ENCODE results near the gene KCNN3.

KCNN3 gene

DNA sequence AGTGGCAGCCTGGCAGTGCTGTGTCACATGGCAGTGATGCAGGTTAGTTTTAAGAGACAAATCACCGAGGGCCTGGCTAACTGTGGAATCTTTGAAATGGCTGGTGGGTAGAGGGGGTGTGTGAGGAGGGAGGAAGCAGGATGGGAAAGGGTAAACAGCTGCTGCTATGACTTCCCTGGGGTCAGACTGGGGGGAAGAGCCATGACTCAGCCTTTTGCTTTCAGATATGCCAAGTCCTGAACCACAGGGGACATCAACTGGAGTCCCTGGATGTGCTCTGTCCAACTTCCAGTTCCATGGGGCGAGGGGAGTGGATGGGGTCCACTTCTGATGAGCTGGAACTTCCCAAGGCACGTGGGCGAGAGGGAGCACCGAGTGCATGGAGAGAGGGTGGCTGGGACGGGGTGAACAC lies 141.0 kb downstream of the KCNN3 start:
- DNase-seq (ENCODE audit: low read depth): no peak

DNA sequence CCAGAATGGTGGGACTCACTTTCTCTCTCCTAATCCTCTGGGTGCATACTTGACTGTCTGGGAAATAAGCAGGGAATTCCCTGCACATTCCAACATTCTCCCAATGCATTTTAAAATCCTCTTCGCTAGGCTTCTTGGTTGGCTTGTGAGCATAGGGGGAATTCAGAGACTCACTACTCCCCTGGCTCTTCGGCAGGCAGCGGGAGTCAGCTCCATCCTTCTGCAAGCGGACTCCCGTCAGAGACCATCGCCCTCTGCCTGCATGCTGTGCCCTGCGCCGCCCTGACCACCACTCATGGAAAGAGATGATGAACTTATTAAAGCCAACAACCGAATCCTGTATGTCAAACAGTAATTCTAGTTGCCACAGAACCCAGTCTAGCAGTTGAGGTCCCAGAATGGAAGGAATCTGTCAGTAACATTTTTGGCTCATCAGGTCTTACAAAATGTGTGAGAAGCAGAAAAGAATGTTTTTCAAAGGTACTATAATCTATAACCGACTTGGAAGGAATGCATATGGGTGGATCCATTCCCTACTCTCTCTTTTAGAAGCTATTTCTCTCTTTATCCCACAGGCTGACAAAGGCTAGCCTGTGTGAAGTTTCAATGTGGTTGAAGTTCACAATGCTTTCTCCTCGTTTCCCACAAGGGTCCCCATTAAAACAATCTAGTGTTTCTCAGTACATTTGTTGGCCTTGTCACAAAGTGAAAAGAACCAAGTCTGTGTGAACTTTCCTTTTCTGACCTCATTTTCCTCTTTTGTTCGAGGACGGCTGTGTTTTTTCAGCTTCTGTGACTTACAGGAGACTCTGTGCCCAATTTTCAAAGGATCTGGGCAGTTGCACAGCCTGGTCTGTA lies 143.0 kb downstream of the KCNN3 start:
- no peak for DNase-seq (ENCODE audit: low read depth)

DNA sequence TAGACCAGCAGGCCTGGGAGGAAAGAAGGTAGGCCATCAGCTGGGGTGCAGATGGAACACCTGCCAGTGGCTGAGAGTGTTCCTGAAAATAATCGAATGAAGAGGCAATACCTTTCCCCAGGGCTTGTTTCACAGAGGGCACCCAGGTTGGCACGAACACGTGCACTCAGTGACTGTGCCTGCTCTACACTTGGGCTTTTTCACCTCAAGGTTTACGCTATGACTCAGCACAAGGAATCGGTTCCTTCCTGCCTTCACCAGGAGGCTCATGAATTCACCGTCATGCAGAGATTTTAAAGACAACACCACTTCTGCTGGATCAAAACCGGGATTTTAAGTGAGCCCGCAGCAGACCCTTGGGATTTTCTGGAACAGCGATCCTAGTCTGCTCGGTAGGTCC lies 143.6 kb downstream of the KCNN3 start:
- no peak for DNase-seq (ENCODE audit: low read depth)

GRCh38 chr1:154725865-154726264 lies 144.2 kb downstream of the KCNN3 start:
- DNase-seq (ENCODE audit: low read depth): no peak

DNA sequence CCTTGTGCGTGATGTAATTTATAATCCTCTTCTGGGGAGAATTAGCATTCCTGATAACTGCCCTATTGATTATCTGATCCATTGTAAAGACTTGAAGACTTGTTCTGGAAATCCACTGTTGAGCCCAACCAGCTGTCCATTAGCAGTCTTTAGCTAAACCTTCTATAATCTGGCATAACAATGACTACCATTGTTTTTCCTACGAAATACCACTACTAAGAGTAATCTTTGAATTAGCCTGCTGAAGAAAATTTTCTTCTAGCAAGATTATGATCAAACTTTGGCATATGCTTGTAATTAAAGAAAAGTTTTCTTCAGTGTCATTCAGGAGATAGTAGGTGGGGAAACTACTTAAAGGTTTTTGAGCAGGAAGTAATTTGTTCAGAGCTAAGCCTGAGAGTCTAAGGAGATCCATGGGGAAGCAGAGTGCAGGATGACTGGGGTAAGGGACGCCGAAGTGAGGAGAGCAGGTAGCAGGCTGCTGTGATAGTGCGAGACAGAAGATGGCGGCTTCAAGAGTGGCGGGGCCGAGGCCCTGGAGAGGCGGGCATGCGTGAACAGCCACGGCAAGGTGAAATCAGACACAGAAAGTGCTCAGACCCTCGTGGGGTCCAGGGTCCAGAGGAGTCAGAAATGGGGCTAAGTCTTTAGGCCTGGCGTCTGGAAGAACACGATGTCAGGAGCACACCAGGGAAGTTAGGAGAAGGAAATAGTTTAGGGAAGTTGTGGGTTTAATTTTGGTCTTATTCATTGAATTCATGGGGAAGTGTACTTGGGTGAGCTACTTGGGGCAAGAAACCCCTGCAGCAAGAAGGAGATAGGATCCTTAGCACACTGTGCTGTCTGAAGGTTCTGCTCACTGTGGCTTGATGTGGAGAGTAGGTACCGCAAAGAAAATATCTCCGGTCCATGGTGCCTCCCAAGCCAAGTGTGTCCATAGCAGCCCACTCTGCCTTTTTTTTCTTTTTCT lies 149.5 kb downstream of the KCNN3 start:
- no peak for DNase-seq (ENCODE audit: low read depth)

DNA sequence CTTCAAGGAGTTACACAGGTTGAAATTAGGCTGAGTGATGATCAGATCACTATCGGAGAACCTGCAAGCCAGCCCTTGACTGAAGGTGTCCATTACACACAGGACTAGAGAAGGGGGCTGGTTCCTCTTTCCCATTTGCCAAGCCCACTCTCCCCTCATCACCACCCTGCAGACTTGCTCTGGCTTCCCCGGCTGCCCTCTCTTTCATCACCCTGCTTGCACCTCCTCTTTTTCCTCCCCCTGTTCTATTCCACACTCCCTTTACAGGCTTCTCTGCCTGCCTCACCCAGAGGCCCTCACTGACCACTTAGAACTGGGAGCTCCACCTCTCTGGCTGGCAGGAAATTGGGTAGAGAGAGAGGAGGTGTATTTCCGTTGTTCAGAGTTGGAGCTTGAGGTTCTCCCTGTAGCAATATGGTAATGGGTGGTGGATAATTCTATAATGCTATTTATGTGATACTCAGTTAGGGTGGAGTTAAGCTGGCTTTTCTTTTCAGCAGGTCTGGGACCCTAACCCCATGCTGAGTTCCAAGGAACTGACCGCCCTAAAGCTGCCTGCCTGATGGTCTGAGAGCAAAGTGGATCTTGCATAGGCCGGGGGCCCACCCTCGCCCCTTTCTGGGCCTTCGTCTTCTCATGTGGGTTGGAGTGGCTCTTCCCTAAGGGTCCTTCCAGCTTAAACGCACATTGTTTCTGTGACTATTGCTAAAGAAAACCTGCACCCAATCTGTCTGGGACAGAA lies 150.3 kb downstream of the KCNN3 start:
- no peak for DNase-seq (ENCODE audit: low read depth)

DNA sequence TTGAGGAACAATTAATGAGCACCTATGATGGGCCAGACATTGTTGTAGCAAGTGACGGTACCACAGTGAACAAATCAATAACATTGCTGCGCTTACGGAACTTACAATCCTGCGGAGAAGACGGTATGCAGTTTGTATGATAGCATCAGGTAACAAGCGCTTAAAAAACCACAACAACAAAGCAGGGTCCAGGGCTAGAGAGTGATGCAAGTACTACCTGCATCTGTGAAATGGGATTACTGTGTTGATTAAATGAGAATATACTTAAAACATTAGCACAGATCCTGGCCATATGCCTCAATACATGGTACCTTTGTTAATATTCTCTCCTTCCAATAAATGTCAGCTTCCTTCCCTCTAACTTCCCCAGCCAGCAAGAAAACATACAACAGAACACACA lies 151.5 kb downstream of the KCNN3 start:
- DNase-seq (ENCODE audit: low read depth): no peak

DNA sequence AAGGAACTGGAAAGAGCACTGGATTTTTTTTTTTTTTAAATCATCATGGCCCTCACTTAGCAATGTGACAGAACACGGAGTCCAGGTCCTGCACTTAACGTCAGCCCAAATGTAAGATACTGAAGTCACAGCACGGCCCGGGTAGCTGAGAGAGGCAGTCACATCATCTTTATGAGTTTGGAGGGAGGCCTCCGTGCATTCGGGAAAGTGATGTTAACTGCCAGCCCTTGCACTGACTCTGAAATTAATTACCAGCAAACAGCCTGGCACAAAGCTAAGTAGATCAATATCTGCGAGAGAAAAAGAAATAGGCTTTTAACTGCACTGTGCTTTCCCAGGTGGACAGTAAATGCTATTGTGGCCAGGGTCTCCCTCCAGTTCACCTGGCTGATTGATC lies 152.6 kb downstream of the KCNN3 start:
- DNase-seq (ENCODE audit: low read depth): no peak

DNA sequence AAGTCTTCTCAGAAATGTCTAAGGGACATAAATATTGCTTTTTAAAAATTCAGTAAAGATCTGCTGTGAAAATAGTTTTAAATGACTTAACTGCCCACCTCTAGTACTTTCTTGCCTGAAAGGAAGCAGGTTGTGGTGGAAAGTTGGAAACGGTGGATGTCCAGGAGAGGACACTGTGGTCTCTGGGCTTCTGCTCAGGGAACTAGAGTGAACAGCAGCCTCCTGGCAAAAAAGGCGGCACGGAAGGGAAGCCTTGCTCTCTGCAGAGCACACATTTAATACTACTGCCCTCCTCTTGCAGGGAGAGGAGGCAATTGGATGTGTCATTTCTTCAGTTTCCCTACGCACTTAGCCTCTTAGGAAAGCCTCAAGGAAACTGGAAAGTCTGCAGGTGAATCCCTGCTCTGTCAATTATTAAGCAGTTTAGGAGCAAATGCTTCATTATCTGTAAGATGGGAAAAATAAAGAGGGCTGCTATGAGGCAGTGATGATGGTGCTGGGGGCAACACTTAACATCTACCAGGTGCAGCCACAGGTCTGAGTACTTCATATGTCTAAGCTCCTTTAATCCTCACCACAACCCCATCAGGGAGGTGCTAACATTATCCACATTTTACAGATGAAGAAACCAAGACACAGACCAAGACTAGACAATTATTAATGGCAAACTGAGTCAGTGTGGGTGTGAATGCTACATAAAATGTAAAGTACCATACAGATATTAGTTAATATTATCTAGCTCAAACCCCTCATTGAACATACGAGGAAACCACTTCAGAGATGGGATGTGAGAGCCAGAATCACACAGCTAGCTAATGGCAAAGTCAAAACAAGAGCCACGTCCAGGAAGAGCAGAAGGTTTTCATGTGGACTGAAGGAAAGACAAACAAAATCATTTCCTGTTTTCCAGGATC lies 153.2 kb downstream of the KCNN3 start:
- no peak for DNase-seq (ENCODE audit: low read depth)

- no peak for DNase-seq (ENCODE audit: low read depth)
Measured at GRCh38 chr1:154716011-154716410, 154.1 kb downstream of the KCNN3 start.

- no peak for DNase-seq (ENCODE audit: low read depth)
Measured at GRCh38 chr1:154715385-154715784, 154.7 kb downstream of the KCNN3 start.

- no peak for DNase-seq (ENCODE audit: low read depth)
Measured at GRCh38 chr1:154714638-154715037, 155.4 kb downstream of the KCNN3 start.

DNA sequence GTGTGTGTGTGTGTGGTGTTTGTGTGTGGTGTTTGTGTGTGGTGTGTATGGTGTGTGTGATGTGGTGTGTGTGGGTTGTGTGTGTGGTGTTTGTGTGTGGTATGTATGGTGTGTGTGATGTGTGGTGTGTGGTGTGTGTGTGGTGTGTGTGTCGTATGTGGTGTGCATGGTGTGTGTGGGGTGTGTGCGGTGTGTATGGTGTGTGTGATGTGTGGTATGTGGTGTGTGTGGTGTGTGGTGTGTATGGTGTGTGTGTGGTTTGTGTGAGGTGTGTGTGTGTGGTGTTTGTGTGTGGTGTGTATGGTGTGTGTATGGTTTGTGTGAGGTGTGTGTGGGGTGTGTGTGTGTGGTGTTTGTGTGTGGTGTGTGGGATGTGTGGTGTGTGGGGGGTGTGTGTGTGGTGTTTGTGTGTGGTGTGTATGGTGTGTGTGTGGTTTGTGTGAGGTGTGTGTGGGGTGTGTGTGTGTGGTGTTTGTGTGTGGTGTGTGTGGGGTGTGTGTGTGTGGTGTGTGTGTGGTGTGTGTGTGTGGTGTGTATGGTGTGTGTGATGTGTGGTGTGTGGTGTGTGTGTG lies 155.9 kb downstream of the KCNN3 start:
- no peak for DNase-seq (ENCODE audit: low read depth)

GRCh38 chr1:154713005-154713404 lies 157.1 kb downstream of the KCNN3 start:
- DNase-seq (ENCODE audit: low read depth): no peak

GRCh38 chr1:154712166-154712810 lies 157.8 kb downstream of the KCNN3 start:
- DNase-seq (ENCODE audit: low read depth): no peak

DNA sequence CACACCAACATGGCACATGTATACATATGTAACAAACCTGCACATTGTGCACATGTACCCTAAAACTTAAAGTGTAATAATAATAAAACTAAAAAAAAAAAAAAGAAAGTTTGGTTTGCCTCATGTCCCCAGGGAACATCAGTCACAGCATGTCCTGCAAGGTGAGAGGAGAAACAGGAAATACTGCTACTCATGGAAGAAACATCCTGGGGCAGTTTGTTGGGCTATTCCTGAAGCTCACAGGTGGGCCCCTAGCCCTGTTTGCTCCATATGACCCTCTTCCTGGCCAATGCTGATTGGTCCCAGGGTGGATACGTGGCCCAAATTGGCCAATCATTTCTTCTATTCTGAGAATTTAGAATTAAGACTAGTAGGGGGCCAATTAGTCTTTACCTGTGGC lies 158.7 kb downstream of the KCNN3 start:
- DNase-seq (ENCODE audit: low read depth): no peak

GRCh38 chr1:154710106-154710505 lies 160.0 kb downstream of the KCNN3 start:
- no peak for DNase-seq (ENCODE audit: low read depth)

DNA sequence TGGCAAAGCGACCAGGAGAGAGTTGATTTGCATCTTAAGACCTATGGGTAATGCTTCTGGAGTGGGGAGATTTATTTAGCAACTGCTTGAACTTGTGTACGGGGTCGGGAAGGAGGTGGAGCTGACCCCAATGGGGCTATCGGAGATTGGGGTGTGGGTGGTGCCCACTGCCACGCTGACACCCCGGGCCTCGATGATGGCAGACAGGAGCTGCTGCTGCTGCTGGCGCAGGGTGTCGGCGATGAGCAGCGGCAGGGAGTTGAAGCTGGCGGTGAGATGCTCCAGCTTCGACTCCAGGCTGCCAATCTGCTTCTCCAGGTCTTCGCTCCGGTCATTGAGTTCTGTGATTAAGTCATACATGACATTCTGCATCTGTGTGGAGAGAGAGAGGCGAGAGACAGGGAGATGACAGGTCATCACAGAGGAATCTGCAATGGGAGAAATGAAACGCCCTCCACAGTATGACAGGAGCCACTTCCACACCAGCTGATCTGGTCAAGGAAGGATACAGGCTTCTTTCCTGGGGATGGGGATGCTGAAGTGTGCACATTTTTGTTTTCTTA lies 162.1 kb downstream of the KCNN3 start:
- no peak for DNase-seq (ENCODE audit: low read depth)

DNA sequence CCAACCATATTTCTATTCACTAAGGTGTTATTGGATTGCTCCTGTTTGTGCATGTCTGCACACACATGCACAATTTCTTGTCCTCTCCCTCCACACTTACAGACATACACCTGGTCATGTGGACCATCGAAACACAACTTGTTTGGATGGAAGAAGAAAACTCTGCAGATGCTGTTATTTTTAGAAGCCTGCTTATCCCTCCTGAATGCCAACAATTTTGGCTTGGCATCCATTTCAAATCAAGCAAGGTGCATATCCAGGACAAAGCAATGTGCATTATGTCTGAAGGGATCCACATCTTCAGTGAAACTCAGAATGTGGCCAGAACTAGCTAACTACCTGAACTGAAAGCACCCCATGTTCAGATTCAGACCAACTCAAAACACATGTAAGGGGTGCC lies 163.2 kb downstream of the KCNN3 start:
- no peak for DNase-seq (ENCODE audit: low read depth)

- no peak for DNase-seq (ENCODE audit: low read depth)
Measured at GRCh38 chr1:154705544-154705943, 164.5 kb downstream of the KCNN3 start.

All from activated T-helper 9 cell treated with anti-CD3 and anti-CD28 coated beads, Interleukin-2, amount 50 U/mL, for 16 hours (primary cell).